ENCODE measurements around the gene MKI67.
"Not testable (repeated sequence)": the region's sequence is repeated elsewhere in the genome, so short reads cannot be mapped to it uniquely, and the experiment has no call there.

Gene MKI67

GRCh38 chr10:128149267-128150014 lies 23.2 kb upstream of the MKI67 start:
- no peak for DNase-seq (ENCODE audit: low read depth, low spot score)

- DNase-seq (ENCODE audit: low read depth, low spot score), result peak; percentile 34
These were observed 21.4 kb upstream of the MKI67 start for GRCh38 chr10:128147669-128148068.

- no peak for DNase-seq (ENCODE audit: low read depth, low spot score)
These were observed 20.8 kb upstream of the MKI67 start for GRCh38 chr10:128147064-128147463.

GRCh38 chr10:128144547-128144946 lies 18.3 kb upstream of the MKI67 start:
- no peak for DNase-seq (ENCODE audit: low read depth, low spot score)

- no peak for DNase-seq (ENCODE audit: low read depth, low spot score)
These were observed 17.3 kb upstream of the MKI67 start for GRCh38 chr10:128143531-128143930.

GRCh38 chr10:128140425-128140824 lies 14.2 kb upstream of the MKI67 start:
- no peak for DNase-seq (ENCODE audit: low read depth, low spot score)

- not testable (repeated sequence) for DNase-seq (ENCODE audit: low read depth, low spot score)
These were observed 12.2 kb upstream of the MKI67 start for GRCh38 chr10:128138429-128138828.

GRCh38 chr10:128137877-128138276 lies 11.7 kb upstream of the MKI67 start:
- DNase-seq (ENCODE audit: low read depth, low spot score), result no peak

- peak; percentile 52 for DNase-seq (ENCODE audit: low read depth, low spot score)
These were observed 3.8 kb upstream of the MKI67 start for GRCh38 chr10:128130051-128130450.

GRCh38 chr10:128128582-128128981 lies 2.4 kb upstream of the MKI67 start:
- no peak for DNase-seq (ENCODE audit: low read depth, low spot score)

GRCh38 chr10:128125416-128125943 lies 743 bp downstream of the MKI67 start:
- peak; percentile 39 for DNase-seq (ENCODE audit: low read depth, low spot score)

GRCh38 chr10:128124813-128125403 lies 1.3 kb downstream of the MKI67 start:
- DNase-seq (ENCODE audit: low read depth, low spot score), result no peak

GRCh38 chr10:128123846-128124245 lies 2.4 kb downstream of the MKI67 start:
- DNase-seq (ENCODE audit: low read depth, low spot score), result no peak

GRCh38 chr10:128122931-128123330 lies 3.3 kb downstream of the MKI67 start:
- DNase-seq (ENCODE audit: low read depth, low spot score), result no peak

- DNase-seq (ENCODE audit: low read depth, low spot score), result no peak
These were observed 4.3 kb downstream of the MKI67 start for GRCh38 chr10:128121750-128122412.

GRCh38 chr10:128116851-128117615 lies 9.2 kb downstream of the MKI67 start:
- DNase-seq (ENCODE audit: low read depth, low spot score), result no peak

- DNase-seq (ENCODE audit: low read depth, low spot score), result no peak
These were observed 10.0 kb downstream of the MKI67 start for GRCh38 chr10:128116187-128116586.

GRCh38 chr10:128115356-128115755 lies 10.9 kb downstream of the MKI67 start:
- DNase-seq (ENCODE audit: low read depth, low spot score), result no peak

- no peak for DNase-seq (ENCODE audit: low read depth, low spot score)
These were observed 11.3 kb downstream of the MKI67 start for GRCh38 chr10:128114901-128115300.

GRCh38 chr10:128113026-128113425 lies 13.2 kb downstream of the MKI67 start:
- DNase-seq (ENCODE audit: low read depth, low spot score), result peak; percentile 39

- no peak for DNase-seq (ENCODE audit: low read depth, low spot score)
These were observed 14.5 kb downstream of the MKI67 start for GRCh38 chr10:128111696-128112095.

- DNase-seq (ENCODE audit: low read depth, low spot score), result no peak
These were observed 15.9 kb downstream of the MKI67 start for GRCh38 chr10:128110339-128110738.
